HEK293T (cell line): ENCODE data around the gene CNPY3.

Experiments used
- BHLHE40 ChIP-seq: fragments of 450-650 bp; IDR thresholded peaks from 2 replicates; pipeline ENCODE4 v1.6.1; 2016; ENCODE audit warnings: mild to moderate bottlenecking, moderate library complexity, borderline replicate concordance
- FOXK2 ChIP-seq: fragments of 450-650 bp; IDR thresholded peaks from 2 replicates; pipeline ENCODE4 v1.6.1; 2016; ENCODE audit warnings: mild to moderate bottlenecking
- FOXM1 ChIP-seq: fragments of 450-650 bp; IDR thresholded peaks from 2 replicates; pipeline ENCODE4 v1.6.1; 2017; ENCODE audit warnings: mild to moderate bottlenecking, borderline replicate concordance
- HDGF ChIP-seq: fragments of 450-650 bp; IDR thresholded peaks from 2 replicates; pipeline ENCODE4 v1.6.1; 2017; ENCODE audit warnings: antibody characterized with exemption, borderline replicate concordance
- PKNOX1 ChIP-seq: fragments of 450-650 bp; IDR thresholded peaks from 2 replicates; pipeline ENCODE4 v1.6.1; 2016
- SP1 ChIP-seq: fragments of 450-650 bp; IDR thresholded peaks from 2 replicates; pipeline ENCODE4 v1.6.1; 2017
- SUZ12 ChIP-seq: fragments of 450-650 bp; IDR thresholded peaks from 2 replicates; pipeline ENCODE4 v1.6.1; 2016; ENCODE audit warnings: mild to moderate bottlenecking
- ZNF384 ChIP-seq: fragments of 450-650 bp; IDR thresholded peaks from 2 replicates; pipeline ENCODE4 v1.6.1; 2016

- TF ChIP-seq SP1 (no peak), FOXM1 (no peak), PKNOX1 (no peak), BHLHE40 (no peak), HDGF (no peak), FOXK2 (no peak), SUZ12 (no peak), ZNF384 (no peak)
Measured at GRCh38 chr6:42970871-42971612, 41.8 kb downstream of the CNPY3 start.
